Panc1 (cell line): ENCODE measurements around the gene ABHD12.

Source experiments
- CTCF ChIP-seq: fragments of 450-650 bp; IDR thresholded peaks from 2 replicates; pipeline ENCODE4 v1.5.1; 2017; ENCODE audit warnings: mild to moderate bottlenecking
- REST ChIP-seq, 2 experiments: IDR thresholded peaks; 2 replicates each; pipeline ENCODE4 v1.6.1; 2011 to 2012; ENCODE audit warnings: low read depth in 2 of 2, control low read depth in 1 of 2, low read length in 1 of 2, mild to moderate bottlenecking in 1 of 2, moderate library complexity in 1 of 2; ENCODE audit not compliant: insufficient read depth in 1 of 2
- SIN3A ChIP-seq: IDR thresholded peaks from 2 replicates; pipeline ENCODE4 v1.6.1; 2012; ENCODE audit warnings: low read depth, mild to moderate bottlenecking, low read length, moderate library complexity, borderline replicate concordance; ENCODE audit not compliant: insufficient read depth
- TCF7L2 ChIP-seq: IDR thresholded peaks from 2 replicates; pipeline ENCODE4 v1.6.1; 2011; ENCODE audit warnings: mild to moderate bottlenecking, low read depth, low read length, inconsistent platforms

DNA sequence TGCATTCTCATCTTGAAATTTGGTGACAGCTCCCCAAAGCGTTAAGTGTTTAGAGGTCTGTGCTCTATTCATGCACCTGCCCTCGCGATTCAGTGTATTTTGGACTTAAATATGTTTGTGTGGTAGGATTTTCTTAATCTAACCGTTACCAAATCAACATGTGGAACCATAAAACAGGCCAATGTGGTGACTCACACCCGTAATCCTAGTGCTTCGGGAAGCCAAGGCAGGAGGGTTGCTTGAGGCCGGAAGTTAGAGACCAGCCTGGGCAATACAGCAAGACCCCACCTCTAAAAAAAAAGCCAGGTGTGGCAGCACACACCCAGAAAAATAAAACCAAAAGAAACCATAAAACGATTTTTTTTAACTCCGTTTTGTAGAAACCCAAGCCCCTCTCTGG is 111.2 kb downstream of the ABHD12 start:
- TF ChIP-seq SIN3A (no peak), CTCF (no peak), REST (IDR thresholded peaks at IDR 0.05; ENCODE audit: insufficient read depth in 1 of 2, low read depth in 2 of 2, low read length in 1 of 2) (no peak), TCF7L2 (no peak)
